MM.1S (cell line): ENCODE results near the gene POC1A.
"Not testable (repeated sequence)": the region's sequence is repeated elsewhere in the genome, so short reads cannot be mapped to it uniquely, and the experiment has no call there.

Experiments used
- CTCF ChIP-seq: fragments of 300-600 bp; sonication (generic); IDR thresholded peaks from 2 replicates; pipeline ENCODE4 v1.5.1; 2016; ENCODE audit warnings: antibody characterized with exemption, low read length, mixed read lengths
- EZH2 ChIP-seq: fragments of 300-600 bp; sonication (generic); optimal IDR thresholded peaks from 2 replicates; pipeline ENCODE3; 2017; ENCODE audit warnings: low read depth, mild to moderate bottlenecking, antibody characterized with exemption, low read length, mixed read lengths

GRCh38 chr3:52043039-52043438, 111.2 kb downstream of the POC1A start:
- TF ChIP-seq CTCF, EZH2: not testable (repeated sequence)
